H1 (cell line): Measurements from ENCODE around the gene TP53I13. TPM values are rescaled to one million over a fixed set of nuclear protein-coding genes. Genes with fewer than 3 reads are reported as not detected.

Experiments
- ATF3 ChIP-seq: IDR thresholded peaks from 2 replicates; pipeline ENCODE4 v1.6.1; 2011; ENCODE audit warnings: low read depth, mild to moderate bottlenecking, low read length; ENCODE audit not compliant: insufficient read depth
- CTCF ChIP-seq, 3 experiments: IDR thresholded peaks; 1 replicate in 2 of 3; 2 replicates in 1 of 3; pipeline versions ENCODE4 v1.5.1 to v1.6.1; 2011; ENCODE audit warnings: low read length in 3 of 3, mild to moderate bottlenecking in 3 of 3, inconsistent platforms in 2 of 3, low read depth in 1 of 3, moderate library complexity in 1 of 3; ENCODE audit not compliant: insufficient read depth in 1 of 3; ENCODE audit errors: control extremely low read depth in 1 of 3
- E2F6 ChIP-seq: IDR thresholded peaks from 2 replicates; pipeline ENCODE4 v1.6.1; 2012; ENCODE audit warnings: inconsistent platforms
- FOSL1 ChIP-seq: IDR thresholded peaks from 2 replicates; pipeline ENCODE4 v1.6.1; 2011; ENCODE audit warnings: mild to moderate bottlenecking, low read depth, low read length, moderate library complexity; ENCODE audit not compliant: insufficient read depth
- HDAC2 ChIP-seq, 2 experiments: fragments of 300-600 bp in 1 of 2; sonication (generic) in 1 of 2; IDR thresholded peaks; 2 replicates each; pipeline ENCODE4 v1.6.1; 2011 to 2012; ENCODE audit warnings: low read depth in 2 of 2, low read length in 2 of 2, mild to moderate bottlenecking in 2 of 2, moderate library complexity in 2 of 2, borderline replicate concordance in 1 of 2, inconsistent platforms in 1 of 2
- HDAC6 ChIP-seq: IDR thresholded peaks from one replicate; pipeline ENCODE4 v1.7.1; 2012; ENCODE audit warnings: low read depth, mild to moderate bottlenecking, inconsistent platforms, low read length, moderate library complexity
- POU5F1 ChIP-seq: IDR thresholded peaks from 2 replicates; pipeline ENCODE4 v1.6.1; 2011; ENCODE audit warnings: low read depth, mild to moderate bottlenecking, low read length, moderate library complexity
- RBBP5 ChIP-seq: IDR thresholded peaks from 2 replicates; pipeline ENCODE4 v1.7.1; 2012; ENCODE audit warnings: low read depth, mild to moderate bottlenecking, inconsistent platforms, low read length, moderate library complexity, borderline replicate concordance
- polyA plus RNA-seq, 7 experiments: library from polyadenylated mRNA; depleted of rRNA in 3 of 7; stranded (reverse) in 5 of 7; unstranded in 2 of 7; fragments of >200 nt in 5 of 7; fragments of 200-250 nt in 2 of 7; gene quantifications; 1 replicate in 5 of 7; 2 replicates in 1 of 7; 4 replicates in 1 of 7; pipeline versions ENCODE4 v1.2.1 to v1.2.3, GENCODE V29; 2011 to 2013; ENCODE audit warnings: missing spikeins in 2 of 7, mixed read lengths in 2 of 7
- total RNA-seq: library from RNA; stranded (reverse); fragmentation: NEBNext Ultra II Directional; extraction: Animal tissue kit (Norgen Biotek cat#: 25700); gene quantifications from 2 replicates; pipeline ENCODE4 v1.2.1, GENCODE V29; 2021

TP53I13 gene
- total and polyA plus RNA-seq, 2 of the 8 experiments (the other 6 are each of a cell fraction or from before 2014, with no cell fraction given), result 22.4 to 35.7 TPM

- peak in 1 of 3 experiments; percentile 13; a peak in 1 of 4 replicates for TF ChIP-seq CTCF (IDR thresholded peaks at IDR 0.05; ENCODE audit: control extremely low read depth in 1 of 3, insufficient read depth in 1 of 3, low read depth in 1 of 3, low read length in 3 of 3)
- TF ChIP-seq E2F6, result peak; percentile 46; the same call in 1 of the 2 replicates
- no peak; the same call in 1 of the 2 replicates for TF ChIP-seq RBBP5
- no peak for TF ChIP-seq HDAC2 (IDR thresholded peaks at IDR 0.05; ENCODE audit: borderline replicate concordance in 1 of 2, low read depth in 2 of 2, low read length in 2 of 2)
- TF ChIP-seq FOSL1, result no peak
- TF ChIP-seq ATF3, result no peak
- TF ChIP-seq HDAC6, result no peak
- no peak for TF ChIP-seq POU5F1
These were observed 21.3 kb downstream of the TP53I13 start, which contains the start of gene GIT1 (continued) for GRCh38 chr17:29589524-29590410.
